Mesodermal cell (in vitro differentiated cells): ENCODE data around the gene DBF4B.
"Not testable (repeated sequence)": the region's sequence is repeated elsewhere in the genome, so short reads cannot be mapped to it uniquely, and the experiment has no call there.

Experiments
- H3K27ac ChIP-seq: 2 replicates; pipeline ENCODE4 v1.7.0; 2013; ENCODE audit warnings: mild to moderate bottlenecking, low read depth, low read length, moderate library complexity; ENCODE audit not compliant: severe bottlenecking
- H3K36me3 ChIP-seq: 2 replicates; pipeline ENCODE4 v1.7.1; 2013; ENCODE audit warnings: mild to moderate bottlenecking, low read length, moderate library complexity; ENCODE audit not compliant: control insufficient read depth, insufficient read depth
- H3K4me1 ChIP-seq: one replicate; pipeline ENCODE4 v1.7.1; 2013; ENCODE audit warnings: mild to moderate bottlenecking, low read length; ENCODE audit not compliant: insufficient read depth, control insufficient read depth, poor library complexity, severe bottlenecking
- H3K4me3 ChIP-seq: 2 replicates; pipeline ENCODE4 v1.7.0; 2013; ENCODE audit warnings: low read length, control low read depth, mild to moderate bottlenecking; ENCODE audit not compliant: insufficient read depth, poor library complexity, severe bottlenecking; ENCODE audit errors: extremely low read depth
- H3K9me3 ChIP-seq: 2 replicates; pipeline ENCODE4 v1.7.1; 2013; ENCODE audit warnings: mild to moderate bottlenecking, low read length, moderate library complexity; ENCODE audit not compliant: control insufficient read depth
- WGBS, 2 experiments: methylation state at CpG; one replicate each; pipeline ENCODE4 v1.1.5; 2013; ENCODE audit warnings: missing lambda C conversion rate in 2 of 2; ENCODE audit not compliant: insufficient coverage in 2 of 2; 5-methylcytosine and 5-hydroxymethylcytosine counted together

Gene DBF4B

GRCh38 chr17:44733753-44734152 is 25.3 kb downstream of the DBF4B start:
- 81 to 87% methylated on average over 4 of the region's 5 CpGs for WGBS, 2 experiments

GRCh38 chr17:44734272-44734671 is 25.8 kb downstream of the DBF4B start:
- Histone ChIP-seq H3K9me3 (no peaks in the 10 kb centered on the region), H3K4me1 (no peaks in the 10 kb centered on the region), H3K4me3 (no peak overlapping the region), H3K27ac (no peak overlapping the region), H3K36me3 (peaks cover 75% of the 10 kb centered on the region)
- WGBS, 2 experiments, result 100% methylated on average over 1 to 2 of the region's 2 CpGs

More at GRCh38 chr17:44733753-44734152, 25.3 kb downstream of the DBF4B start:
- H3K27ac ChIP-seq, result no peak overlapping the region
- H3K9me3 ChIP-seq, result no peaks in the 10 kb centered on the region
- H3K4me1 ChIP-seq, result no peaks in the 10 kb centered on the region
- H3K4me3 ChIP-seq, result no peak overlapping the region
- H3K36me3 ChIP-seq, result peaks cover 75% of the 10 kb centered on the region

GRCh38 chr17:44736551-44737240 is 28.2 kb downstream of the DBF4B start:
- Histone ChIP-seq H3K36me3 (peaks cover 74% of the 10 kb centered on the region), H3K9me3 (no peaks in the 10 kb centered on the region), H3K27ac (no peak overlapping the region), H3K4me3 (no peak overlapping the region), H3K4me1 (no peaks in the 10 kb centered on the region)
- 93% methylated on average over 11 to 12 of the region's 12 CpGs for WGBS, 2 experiments

GRCh38 chr17:44738214-44738906 is 29.9 kb downstream of the DBF4B start:
- H3K36me3 ChIP-seq, result peaks cover 79% of the 10 kb centered on the region
- H3K4me3 ChIP-seq, result no peak overlapping the region
- 52 to 90% methylated on average over 2 of the region's 3 CpGs for WGBS, 2 experiments
- H3K9me3 ChIP-seq, result no peaks in the 10 kb centered on the region
- no peak overlapping the region for H3K27ac ChIP-seq
- no peaks in the 10 kb centered on the region for H3K4me1 ChIP-seq

GRCh38 chr17:44741316-44741715 is 32.9 kb downstream of the DBF4B start:
- Histone ChIP-seq H3K36me3 (peaks cover 69% of the 10 kb centered on the region), H3K27ac (no peak overlapping the region), H3K4me3 (no peak overlapping the region), H3K4me1 (no peaks in the 10 kb centered on the region), H3K9me3 (no peaks in the 10 kb centered on the region)
- 92 to 98% methylated on average over 6 to 8 of the region's 8 CpGs for whole genome bisulfite sequencing, 2 experiments

GRCh38 chr17:44745301-44745700 is 36.8 kb downstream of the DBF4B start:
- no peak overlapping the region for H3K27ac ChIP-seq
- no peak overlapping the region for H3K4me3 ChIP-seq
- H3K9me3 ChIP-seq, result no peaks in the 10 kb centered on the region
- H3K4me1 ChIP-seq, result no peaks in the 10 kb centered on the region
- WGBS, 2 experiments, result no CpG with 5 or more reads among the region's 1 CpG
- H3K36me3 ChIP-seq, result peaks cover 71% of the 10 kb centered on the region

- H3K4me1 ChIP-seq, H3K9me3 ChIP-seq, H3K4me3 ChIP-seq, H3K27ac ChIP-seq: not testable (repeated sequence)
- 96 to 97% methylated on average over 2 to 4 of the region's 5 CpGs for WGBS, 2 experiments
- H3K36me3 ChIP-seq, result peaks cover 73% of the 10 kb centered on the region
Observed at GRCh38 chr17:44745738-44746137, 37.3 kb downstream of the DBF4B start.

GRCh38 chr17:44747566-44747965 is 39.1 kb downstream of the DBF4B start:
- Histone ChIP-seq H3K36me3 (peaks cover 66% of the 10 kb centered on the region), H3K4me1 (no peaks in the 10 kb centered on the region), H3K4me3 (no peak overlapping the region)

GRCh38 chr17:44749076-44749979 is 40.9 kb downstream of the DBF4B start:
- 70 to 74% methylated on average over 13 to 18 of the region's 19 CpGs for WGBS, 2 experiments
- Histone ChIP-seq H3K27ac (no peak overlapping the region), H3K36me3 (peaks cover 57% of the 10 kb centered on the region), H3K4me1 (no peaks in the 10 kb centered on the region), H3K4me3 (no peak overlapping the region), H3K9me3 (no peaks in the 10 kb centered on the region)

More at GRCh38 chr17:44747566-44747965, 39.1 kb downstream of the DBF4B start:
- no peak overlapping the region for H3K27ac ChIP-seq
- H3K9me3 ChIP-seq, result no peaks in the 10 kb centered on the region

- no peak overlapping the region for H3K4me3 ChIP-seq
- no peak overlapping the region for H3K27ac ChIP-seq
- H3K4me1 ChIP-seq, result no peaks in the 10 kb centered on the region
- H3K36me3 ChIP-seq, result peaks cover 54% of the 10 kb centered on the region
- H3K9me3 ChIP-seq, result no peaks in the 10 kb centered on the region
- 72 to 82% methylated on average over 9 of the region's 9 CpGs for WGBS, 2 experiments
Observed at GRCh38 chr17:44749980-44750318, 41.5 kb downstream of the DBF4B start.
